GM12878 (cell line): ENCODE data around the gene ENOX1.

Experiments used
- POLR2AphosphoS5 ChIP-seq: IDR thresholded peaks from 2 replicates; pipeline ENCODE4 v1.6.1; 2011; ENCODE audit warnings: mild to moderate bottlenecking, low read length, inconsistent platforms
- RCOR1 ChIP-seq: conservative IDR thresholded peaks from 2 replicates; pipeline ENCODE4 v1.6.1; 2012; ENCODE audit warnings: low read depth, low read length, improper control_type of control experiment
- STAT3 ChIP-seq: IDR thresholded peaks from 2 replicates; pipeline ENCODE4 v1.6.1; 2011; ENCODE audit warnings: low read depth, low read length, improper control_type of control experiment
- TF ChIP-seq, protein P1 (sequence below): IDR thresholded peaks from 2 replicates; pipeline ENCODE4 v1.6.1; 2012; ENCODE audit warnings: low read depth, low read length, improper control_type of control experiment
- TF ChIP-seq, protein P2 (sequence below), 3 experiments: IDR thresholded peaks in 2 of 3; conservative IDR thresholded peaks in 1 of 3; 2 replicates each; pipeline ENCODE4 v1.5.1; 2011; ENCODE audit warnings: low read depth in 3 of 3, low read length in 3 of 3, mild to moderate bottlenecking in 3 of 3, control low read depth in 2 of 3, moderate library complexity in 2 of 3, inconsistent platforms in 1 of 3, mixed read lengths in 1 of 3; ENCODE audit not compliant: control insufficient read depth in 2 of 3, insufficient read depth in 1 of 3; ENCODE audit errors: extremely low read depth in 1 of 3

DNA sequence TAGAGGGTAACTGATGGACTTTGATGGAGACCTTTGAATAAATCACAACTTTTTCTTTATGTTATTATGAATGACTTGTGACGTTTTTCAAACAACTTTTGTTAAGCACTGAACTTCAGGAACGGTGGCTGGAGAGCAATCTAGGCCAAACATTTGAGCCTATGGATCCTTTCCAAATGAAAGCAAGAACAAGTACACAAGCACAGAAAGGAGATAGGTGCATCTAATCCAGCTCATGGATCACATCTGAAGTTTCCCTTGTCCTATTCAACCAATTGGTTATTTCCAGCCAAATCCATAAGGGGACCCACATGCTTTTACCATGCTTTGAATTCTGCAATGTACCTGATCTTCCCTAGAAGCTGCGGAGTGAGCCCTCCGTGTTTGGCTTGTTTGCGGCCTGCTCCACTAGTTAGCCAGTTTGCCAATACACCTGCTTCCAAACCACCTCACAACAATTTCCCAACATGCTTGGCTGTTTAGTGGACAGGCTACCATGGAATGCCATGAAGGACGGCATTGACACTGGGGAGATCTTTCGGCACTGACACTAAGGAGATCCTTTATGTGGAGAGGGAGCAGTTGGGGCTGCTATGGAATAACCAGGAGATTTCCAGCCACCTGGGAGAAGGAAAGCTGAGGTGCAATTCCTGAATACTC lies 447.5 kb downstream of the ENOX1 start:
- TF ChIP-seq POLR2AphosphoS5 (no peak), STAT3 (no peak), RCOR1 (no peak)
- TF ChIP-seq, protein P1, sequence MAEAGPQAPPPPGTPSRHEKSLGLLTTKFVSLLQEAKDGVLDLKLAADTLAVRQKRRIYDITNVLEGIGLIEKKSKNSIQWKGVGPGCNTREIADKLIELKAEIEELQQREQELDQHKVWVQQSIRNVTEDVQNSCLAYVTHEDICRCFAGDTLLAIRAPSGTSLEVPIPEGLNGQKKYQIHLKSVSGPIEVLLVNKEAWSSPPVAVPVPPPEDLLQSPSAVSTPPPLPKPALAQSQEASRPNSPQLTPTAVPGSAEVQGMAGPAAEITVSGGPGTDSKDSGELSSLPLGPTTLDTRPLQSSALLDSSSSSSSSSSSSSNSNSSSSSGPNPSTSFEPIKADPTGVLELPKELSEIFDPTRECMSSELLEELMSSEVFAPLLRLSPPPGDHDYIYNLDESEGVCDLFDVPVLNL = no peak
- TF ChIP-seq, protein P2, sequence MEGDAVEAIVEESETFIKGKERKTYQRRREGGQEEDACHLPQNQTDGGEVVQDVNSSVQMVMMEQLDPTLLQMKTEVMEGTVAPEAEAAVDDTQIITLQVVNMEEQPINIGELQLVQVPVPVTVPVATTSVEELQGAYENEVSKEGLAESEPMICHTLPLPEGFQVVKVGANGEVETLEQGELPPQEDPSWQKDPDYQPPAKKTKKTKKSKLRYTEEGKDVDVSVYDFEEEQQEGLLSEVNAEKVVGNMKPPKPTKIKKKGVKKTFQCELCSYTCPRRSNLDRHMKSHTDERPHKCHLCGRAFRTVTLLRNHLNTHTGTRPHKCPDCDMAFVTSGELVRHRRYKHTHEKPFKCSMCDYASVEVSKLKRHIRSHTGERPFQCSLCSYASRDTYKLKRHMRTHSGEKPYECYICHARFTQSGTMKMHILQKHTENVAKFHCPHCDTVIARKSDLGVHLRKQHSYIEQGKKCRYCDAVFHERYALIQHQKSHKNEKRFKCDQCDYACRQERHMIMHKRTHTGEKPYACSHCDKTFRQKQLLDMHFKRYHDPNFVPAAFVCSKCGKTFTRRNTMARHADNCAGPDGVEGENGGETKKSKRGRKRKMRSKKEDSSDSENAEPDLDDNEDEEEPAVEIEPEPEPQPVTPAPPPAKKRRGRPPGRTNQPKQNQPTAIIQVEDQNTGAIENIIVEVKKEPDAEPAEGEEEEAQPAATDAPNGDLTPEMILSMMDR (IDR thresholded peaks at IDR 0.05 in 2 of 3, conservative IDR thresholded peaks at IDR 0.05 in 1 of 3; ENCODE audit: control insufficient read depth in 2 of 3, extremely low read depth in 1 of 3, insufficient read depth in 1 of 3, low read depth in 3 of 3, low read length in 3 of 3) = no peak
